MM.1S (cell line): ENCODE measurements around the gene RSPH1.

Experiments
- DNase-seq: peaks from one replicate; pipeline ENCODE4 v3.0.0-alpha.2; 2015
- H2AFZ ChIP-seq: fragments of 300-600 bp; sonication (generic); 2 replicates; pipeline ENCODE4 v1.6.0; 2016; ENCODE audit warnings: antibody characterized with exemption, low read length
- H3F3A ChIP-seq: fragments of 300-600 bp; sonication (generic); 2 replicates; pipeline ENCODE4 v1.6.1; 2016; ENCODE audit warnings: mild to moderate bottlenecking, antibody characterized with exemption, low read length, moderate library complexity, mixed read lengths; ENCODE audit not compliant: insufficient read depth
- H3K27ac ChIP-seq: fragments of 300-600 bp; sonication (generic); 2 replicates; pipeline ENCODE4 v1.5.1; 2016; ENCODE audit warnings: mild to moderate bottlenecking, low read length
- H3K27me3 ChIP-seq: fragments of 300-600 bp; sonication (generic); replicated peaks from 2 replicates; pipeline ENCODE4 v1.6.0; 2016; ENCODE audit warnings: low read length; ENCODE audit not compliant: insufficient read depth
- H3K36me3 ChIP-seq: fragments of 300-600 bp; sonication (generic); replicated peaks from 2 replicates; pipeline ENCODE4 v1.6.1; 2016; ENCODE audit warnings: mild to moderate bottlenecking, low read length, mixed read lengths; ENCODE audit not compliant: insufficient read depth
- H3K4me1 ChIP-seq: fragments of 300-600 bp; sonication (generic); 2 replicates; pipeline ENCODE4 v1.6.1; 2016; ENCODE audit warnings: low read length, mixed read lengths
- H3K4me2 ChIP-seq: fragments of 300-600 bp; sonication (generic); 2 replicates; pipeline ENCODE4 v1.6.0; 2016; ENCODE audit warnings: low read depth, low read length
- H3K4me3 ChIP-seq: fragments of 300-600 bp; sonication (generic); 2 replicates; pipeline ENCODE4 v1.5.1; 2016; ENCODE audit warnings: low read length, mixed read lengths
- H3K79me2 ChIP-seq: fragments of 300-600 bp; sonication (generic); 2 replicates; pipeline ENCODE4 v1.6.1; 2016; ENCODE audit warnings: mixed run types, low read length, mixed read lengths
- H3K9ac ChIP-seq: fragments of 300-600 bp; sonication (generic); 2 replicates; pipeline ENCODE4 v1.6.1; 2016; ENCODE audit warnings: low read length, mixed read lengths
- H3K9me2 ChIP-seq: fragments of 300-600 bp; sonication (generic); replicated peaks from 2 replicates; pipeline ENCODE4 v1.6.1; 2016; ENCODE audit warnings: mild to moderate bottlenecking, low read length, mixed read lengths; ENCODE audit not compliant: insufficient read depth
- H3K9me3 ChIP-seq: fragments of 300-600 bp; sonication (generic); replicated peaks from 2 replicates; pipeline ENCODE4 v1.6.1; 2016; ENCODE audit warnings: mild to moderate bottlenecking, low read length, mixed read lengths; ENCODE audit not compliant: insufficient read depth
- H4K20me1 ChIP-seq: fragments of 300-600 bp; sonication (generic); 2 replicates; pipeline ENCODE4 v1.6.1; 2016; ENCODE audit warnings: mild to moderate bottlenecking, low read length, moderate library complexity, mixed read lengths; ENCODE audit not compliant: insufficient read depth
- EZH2 ChIP-seq: fragments of 300-600 bp; sonication (generic); optimal IDR thresholded peaks from 2 replicates; pipeline ENCODE3; 2017; ENCODE audit warnings: low read depth, mild to moderate bottlenecking, antibody characterized with exemption, low read length, mixed read lengths
- EZH2phosphoT487 ChIP-seq: fragments of 300-600 bp; sonication (generic); IDR thresholded peaks from 2 replicates; pipeline ENCODE4 v1.6.1; 2018; ENCODE audit warnings: antibody characterized with exemption, low read length
- TF ChIP-seq, protein P1 (sequence below): fragments of 300-600 bp; sonication (generic); IDR thresholded peaks from 2 replicates; pipeline ENCODE4 v1.5.1; 2016; ENCODE audit warnings: antibody characterized with exemption, low read length, mixed read lengths

Gene RSPH1

GRCh38 chr21:42445311-42445710, 50.7 kb downstream of the RSPH1 start:
- TF ChIP-seq, protein P1, sequence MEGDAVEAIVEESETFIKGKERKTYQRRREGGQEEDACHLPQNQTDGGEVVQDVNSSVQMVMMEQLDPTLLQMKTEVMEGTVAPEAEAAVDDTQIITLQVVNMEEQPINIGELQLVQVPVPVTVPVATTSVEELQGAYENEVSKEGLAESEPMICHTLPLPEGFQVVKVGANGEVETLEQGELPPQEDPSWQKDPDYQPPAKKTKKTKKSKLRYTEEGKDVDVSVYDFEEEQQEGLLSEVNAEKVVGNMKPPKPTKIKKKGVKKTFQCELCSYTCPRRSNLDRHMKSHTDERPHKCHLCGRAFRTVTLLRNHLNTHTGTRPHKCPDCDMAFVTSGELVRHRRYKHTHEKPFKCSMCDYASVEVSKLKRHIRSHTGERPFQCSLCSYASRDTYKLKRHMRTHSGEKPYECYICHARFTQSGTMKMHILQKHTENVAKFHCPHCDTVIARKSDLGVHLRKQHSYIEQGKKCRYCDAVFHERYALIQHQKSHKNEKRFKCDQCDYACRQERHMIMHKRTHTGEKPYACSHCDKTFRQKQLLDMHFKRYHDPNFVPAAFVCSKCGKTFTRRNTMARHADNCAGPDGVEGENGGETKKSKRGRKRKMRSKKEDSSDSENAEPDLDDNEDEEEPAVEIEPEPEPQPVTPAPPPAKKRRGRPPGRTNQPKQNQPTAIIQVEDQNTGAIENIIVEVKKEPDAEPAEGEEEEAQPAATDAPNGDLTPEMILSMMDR = no peak
- TF ChIP-seq EZH2phosphoT487 = no peak
- no peak for TF ChIP-seq EZH2
- no peaks in the 10 kb centered on the region for H3K9me2 ChIP-seq
- no peak for DNase-seq
- no peak overlapping the region for H3K27ac ChIP-seq
- H3K27me3 ChIP-seq = peaks cover 95% of the 10 kb centered on the region
- H3K9ac ChIP-seq = no peak overlapping the region
- no peak overlapping the region for H2AFZ ChIP-seq
- no peak overlapping the region for H3K4me3 ChIP-seq
- no peaks in the 10 kb centered on the region for H3K79me2 ChIP-seq
- no peaks in the 10 kb centered on the region for H3K36me3 ChIP-seq
- H3K4me1 ChIP-seq = no peaks in the 10 kb centered on the region
- no peaks in the 10 kb centered on the region for H3F3A ChIP-seq
- no peak overlapping the region for H3K4me2 ChIP-seq
- no peaks in the 10 kb centered on the region for H4K20me1 ChIP-seq
- H3K9me3 ChIP-seq = no peaks in the 10 kb centered on the region

GRCh38 chr21:42444745-42445059, 51.3 kb downstream of the RSPH1 start:
- Histone ChIP-seq H3K36me3 (no peaks in the 10 kb centered on the region), H3K79me2 (no peaks in the 10 kb centered on the region), H3K4me3 (no peak overlapping the region), H4K20me1 (no peaks in the 10 kb centered on the region), H3K9ac (no peak overlapping the region), H3K9me2 (no peaks in the 10 kb centered on the region), H3K27me3 (peaks cover 99% of the 10 kb centered on the region), H3F3A (no peaks in the 10 kb centered on the region), H3K9me3 (no peaks in the 10 kb centered on the region), H2AFZ (no peak overlapping the region), H3K4me1 (no peaks in the 10 kb centered on the region), H3K4me2 (no peak overlapping the region), H3K27ac (no peak overlapping the region)
- TF ChIP-seq, protein P1 = no peak
- TF ChIP-seq EZH2 = no peak
- TF ChIP-seq EZH2phosphoT487 = no peak
- no peak for DNase-seq

GRCh38 chr21:42443876-42444744, 51.9 kb downstream of the RSPH1 start:
- Histone ChIP-seq H3K4me2 (no peak overlapping the region), H3K9me2 (no peaks in the 10 kb centered on the region), H3K4me3 (no peak overlapping the region), H3K9me3 (no peaks in the 10 kb centered on the region), H3K27me3 (peaks cover 99% of the 10 kb centered on the region), H3K9ac (no peak overlapping the region), H3K4me1 (no peaks in the 10 kb centered on the region), H3F3A (no peaks in the 10 kb centered on the region), H3K79me2 (no peaks in the 10 kb centered on the region), H4K20me1 (no peaks in the 10 kb centered on the region), H2AFZ (no peak overlapping the region), H3K27ac (no peak overlapping the region), H3K36me3 (no peaks in the 10 kb centered on the region)
- no peak for DNase-seq
- TF ChIP-seq EZH2 (no peak), EZH2phosphoT487 (no peak)
- TF ChIP-seq, protein P1 = no peak
